Upper lobe of right lung (tissue), 1 donor: ENCODE results near the gene PPP2R5E. TPM values are rescaled to one million over a fixed set of nuclear protein-coding genes. Genes with fewer than 3 reads are reported as not detected.

Experiments
- ATAC-seq: fragments of 200-7000 bp; cut with Tn5 transposase; one replicate; pipeline ENCODE4 v1.9.1; 2020; ENCODE audit warnings: mild to moderate bottlenecking, moderate library complexity
- DNase-seq: peaks from one replicate; pipeline ENCODE4 v3.0.0-alpha.2; 2020
- H3K27ac ChIP-seq: fragments of 200-600 bp; one replicate; pipeline ENCODE4 v1.8.0; 2022
- H3K27me3 ChIP-seq: fragments of 200-600 bp; one replicate; pipeline ENCODE4 v1.8.0; 2022; ENCODE audit warnings: mild to moderate bottlenecking
- H3K36me3 ChIP-seq: fragments of 200-600 bp; one replicate; pipeline ENCODE4 v1.8.0; 2022
- H3K4me1 ChIP-seq: fragments of 200-600 bp; one replicate; pipeline ENCODE4 v1.8.0; 2022
- H3K4me3 ChIP-seq: fragments of 200-600 bp; one replicate; pipeline ENCODE4 v1.8.0; 2022; ENCODE audit warnings: mild to moderate bottlenecking
- H3K9me3 ChIP-seq: fragments of 200-600 bp; one replicate; pipeline ENCODE4 v1.8.0; 2022
- CTCF ChIP-seq: fragments of 200-600 bp; IDR thresholded peaks from one replicate; pipeline ENCODE4 v1.8.0; 2022; ENCODE audit warnings: antibody characterized with exemption
- intact Hi-C: fragments of 100-400 bp; cut with DNase I; formaldehyde crosslinking; loops from one replicate; pipeline ENCODE4 v1.11.0; 2022
- total RNA-seq: library from RNA; stranded (reverse); fragmentation: NEBNext Ultra II Directional; extraction: Animal tissue kit (Norgen Biotek cat#: 25700); gene quantifications from one replicate; pipeline ENCODE4 v1.2.1, GENCODE V29; 2021
- donor health status: DM: no; HTN: yes; CAD: no; lungs with severe emphysema.

The PPP2R5E gene
- total RNA-seq, 1 donor from 2014 or later: 46.0 TPM

- no peaks in the 10 kb centered on the region for H3K4me1 ChIP-seq
- H3K9me3 ChIP-seq: no peaks in the 10 kb centered on the region
- ATAC-seq: no peak
- no peak overlapping the region for H3K4me3 ChIP-seq
- intact Hi-C loops: no loop called here
- H3K27me3 ChIP-seq: no peaks in the 10 kb centered on the region
- no peak overlapping the region for H3K27ac ChIP-seq
- DNase-seq: no peak
- no peaks in the 10 kb centered on the region for H3K36me3 ChIP-seq
- no peak for TF ChIP-seq CTCF
These were observed 198.8 kb downstream of the PPP2R5E start for GRCh38 chr14:63344336-63344735.

GRCh38 chr14:63343878-63344277 lies 199.3 kb downstream of the PPP2R5E start:
- intact Hi-C loops: no loop called here
- ATAC-seq (no peak), DNase-seq (no peak)
- Histone ChIP-seq H3K27ac (no peak overlapping the region), H3K9me3 (no peaks in the 10 kb centered on the region), H3K36me3 (no peaks in the 10 kb centered on the region), H3K4me3 (no peak overlapping the region), H3K27me3 (no peaks in the 10 kb centered on the region), H3K4me1 (no peaks in the 10 kb centered on the region)
- TF ChIP-seq CTCF: no peak

GRCh38 chr14:63342371-63342770 lies 200.8 kb downstream of the PPP2R5E start:
- DNase-seq: no peak

GRCh38 chr14:63328787-63329737 lies 214.1 kb downstream of the PPP2R5E start:
- intact Hi-C loops: no loop called here
- TF ChIP-seq CTCF: no peak
- ATAC-seq: no peak

More at GRCh38 chr14:63342371-63342770, 200.8 kb downstream of the PPP2R5E start:
- Histone ChIP-seq H3K9me3 (no peaks in the 10 kb centered on the region), H3K4me3 (no peak overlapping the region), H3K36me3 (no peaks in the 10 kb centered on the region), H3K27ac (no peak overlapping the region), H3K27me3 (no peaks in the 10 kb centered on the region), H3K4me1 (no peaks in the 10 kb centered on the region)
- no peak for ATAC-seq
- intact Hi-C loops: no loop called here
- no peak for TF ChIP-seq CTCF

GRCh38 chr14:63326840-63327239 lies 216.3 kb downstream of the PPP2R5E start:
- no peak for TF ChIP-seq CTCF
- H3K27me3 ChIP-seq: no peaks in the 10 kb centered on the region
- H3K4me1 ChIP-seq: no peaks in the 10 kb centered on the region
- DNase-seq (no peak), ATAC-seq (no peak)
- no peaks in the 10 kb centered on the region for H3K36me3 ChIP-seq
- intact Hi-C loops: no loop called here
- no peaks in the 10 kb centered on the region for H3K9me3 ChIP-seq
- no peak overlapping the region for H3K27ac ChIP-seq
- H3K4me3 ChIP-seq: no peak overlapping the region

More at GRCh38 chr14:63328787-63329737, 214.1 kb downstream of the PPP2R5E start:
- H3K4me1 ChIP-seq: no peaks in the 10 kb centered on the region
- H3K4me3 ChIP-seq: no peak overlapping the region
- H3K27ac ChIP-seq: no peak overlapping the region
- no peaks in the 10 kb centered on the region for H3K9me3 ChIP-seq
- no peaks in the 10 kb centered on the region for H3K27me3 ChIP-seq
- H3K36me3 ChIP-seq: no peaks in the 10 kb centered on the region
- no peak for DNase-seq
